Ramos (cell line): ENCODE data around the gene TRIO.
"Not testable (repeated sequence)": the region's sequence is repeated elsewhere in the genome, so short reads cannot be mapped to it uniquely, and the experiment has no call there.

ENCODE experiments used
- in situ Hi-C: fragments of 300-500 bp; cut with MboI; formaldehyde crosslinking; loops from one replicate; pipeline ENCODE4 v1.14.3; 2022; ENCODE audit warnings: low sequenced_read_pairs; ENCODE audit not compliant: unreplicated experiment

TRIO gene

DNA sequence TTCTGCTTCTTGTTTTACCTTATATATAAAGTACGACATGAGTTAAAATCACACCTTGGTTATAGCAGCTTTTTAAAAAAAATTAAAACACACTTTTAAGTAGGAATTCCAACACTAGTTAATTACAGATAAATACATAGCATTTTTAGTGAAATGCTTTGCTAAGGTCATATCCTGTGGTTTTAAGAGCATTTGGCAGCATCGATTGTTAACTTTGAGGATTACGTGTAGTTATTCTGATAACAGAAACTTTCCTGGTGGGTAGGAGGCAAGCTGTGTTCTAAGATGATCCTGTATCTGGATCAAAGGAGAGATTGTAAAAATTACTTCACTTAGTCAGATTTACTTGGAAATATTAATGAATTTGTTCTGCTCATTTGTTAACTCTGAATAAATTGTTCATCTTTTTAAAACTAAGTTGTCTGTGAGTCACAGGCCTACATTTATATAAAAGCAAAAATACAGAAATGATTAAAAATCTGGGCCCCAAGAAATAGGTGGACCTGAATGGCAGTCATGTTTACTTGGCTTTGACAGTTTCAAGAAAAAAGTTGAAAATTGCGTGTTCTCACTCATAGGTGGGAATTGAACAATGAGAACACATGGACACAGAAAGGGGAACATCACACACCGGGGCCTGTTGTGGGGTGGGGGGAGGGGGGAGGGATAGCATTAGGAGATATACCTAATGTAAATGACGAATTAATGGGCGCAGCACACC, 58.3 kb downstream of the TRIO start:
- in situ Hi-C loops, result no loop called here

DNA sequence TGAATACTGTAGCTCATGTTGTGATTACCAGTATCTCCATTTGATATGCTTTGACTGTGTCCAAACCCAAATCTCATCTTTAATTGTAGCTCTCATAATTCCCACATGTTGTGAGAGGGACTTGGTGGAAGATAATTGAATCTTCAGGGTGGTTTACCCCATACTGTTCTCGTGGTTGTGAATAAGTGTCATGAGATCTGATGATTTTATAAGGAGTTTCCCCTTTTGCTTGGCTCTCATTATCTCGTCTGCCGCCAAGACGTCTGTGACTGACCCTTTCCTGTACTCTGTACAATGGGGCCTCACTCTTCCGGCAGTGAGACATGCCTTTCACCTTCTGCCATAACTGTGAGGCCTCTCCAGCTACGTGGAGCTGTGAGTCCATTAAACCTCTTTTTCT, 59.3 kb downstream of the TRIO start:
- in situ Hi-C loops, result no loop called here

DNA sequence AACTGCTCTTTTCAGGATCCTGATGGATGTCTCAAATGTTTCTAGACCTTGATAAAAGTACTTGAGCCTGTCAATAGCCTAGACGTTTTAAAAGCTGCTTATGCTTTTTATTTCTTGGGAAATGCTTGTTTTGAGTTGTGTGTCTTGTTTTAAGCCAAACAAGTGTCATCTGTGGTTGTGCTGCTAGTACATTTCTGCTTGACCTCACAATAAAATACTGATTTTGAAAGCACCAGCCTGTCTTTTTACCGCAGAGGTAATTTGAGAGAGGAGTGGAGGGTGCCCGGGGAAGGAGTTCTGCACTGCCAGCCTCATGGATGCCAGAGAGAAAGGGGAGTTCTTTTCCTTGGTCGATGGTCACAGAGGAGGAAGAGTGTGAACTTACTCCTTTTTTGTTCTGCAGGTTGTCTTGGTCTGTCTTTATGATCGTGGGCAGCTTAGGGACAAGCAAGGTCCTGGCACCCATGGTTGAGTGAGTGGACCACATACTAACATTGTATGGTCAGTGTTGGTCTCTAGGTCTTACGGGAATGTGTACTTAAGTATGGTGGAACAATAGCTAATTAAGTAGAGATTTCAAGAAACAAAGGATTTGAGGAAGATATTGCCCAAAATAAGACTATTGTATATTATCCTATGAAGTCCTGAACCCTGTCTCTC, 61.0 kb downstream of the TRIO start:
- in situ Hi-C loops, result no loop called here

DNA sequence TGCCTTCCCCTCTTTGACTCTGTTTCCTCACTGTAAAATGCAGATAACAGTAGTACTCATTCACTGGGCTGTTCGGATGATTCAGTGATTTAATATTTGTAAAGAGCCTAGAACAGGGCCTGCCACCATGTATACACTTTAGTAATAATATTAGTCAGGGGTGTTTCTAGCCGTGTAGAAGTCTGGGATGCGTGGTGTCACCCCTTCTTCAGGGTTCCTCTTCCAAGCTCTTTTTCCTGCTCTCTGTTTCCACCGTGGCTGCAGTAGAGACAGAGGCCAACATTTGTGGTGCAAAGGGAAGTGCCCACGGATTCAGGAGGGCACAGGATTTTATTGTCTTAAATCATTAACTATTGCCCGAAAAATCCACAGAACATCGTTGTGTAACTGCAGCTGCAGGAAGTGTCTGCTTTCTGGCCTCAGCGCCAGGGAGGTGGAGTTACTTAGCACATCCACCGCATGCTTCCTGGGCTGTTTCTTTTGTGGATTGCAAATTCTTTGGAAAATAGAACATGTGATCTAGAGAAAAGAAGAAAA, 61.7 kb downstream of the TRIO start:
- in situ Hi-C loops, result no loop called here

DNA sequence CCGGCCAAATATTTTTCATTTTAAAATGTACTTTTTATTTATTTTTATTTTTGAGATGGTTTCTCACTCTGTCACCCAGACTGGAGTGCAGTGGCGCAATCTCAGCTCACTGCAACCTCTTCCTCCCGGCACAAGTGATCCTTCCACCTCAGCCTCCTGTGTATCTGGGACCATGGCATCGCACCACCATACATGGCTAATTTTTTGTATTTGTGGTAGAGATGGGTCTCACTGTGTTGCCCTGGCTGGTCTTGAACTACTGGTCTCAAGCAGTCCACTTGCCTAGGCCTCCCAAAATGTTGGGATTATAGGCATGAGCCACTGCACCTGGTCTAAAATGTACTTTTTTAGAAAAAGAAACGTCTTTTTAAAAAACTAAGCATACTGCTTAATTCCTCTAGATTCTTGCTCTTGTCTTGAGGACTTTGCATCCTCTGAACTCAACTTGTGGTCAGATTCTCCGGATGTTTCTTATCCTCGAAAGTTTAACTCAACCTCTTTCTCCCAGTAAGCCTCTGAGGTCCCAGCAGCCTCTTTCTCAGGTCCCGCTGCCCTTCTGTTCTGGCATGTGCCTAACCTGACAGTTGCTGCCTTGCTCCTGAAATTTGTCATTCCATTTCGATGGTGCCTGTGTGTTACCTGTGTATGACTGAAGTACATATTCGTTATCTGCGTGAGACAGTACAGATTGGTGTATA, 63.0 kb downstream of the TRIO start:
- in situ Hi-C loops, result no loop called here

DNA sequence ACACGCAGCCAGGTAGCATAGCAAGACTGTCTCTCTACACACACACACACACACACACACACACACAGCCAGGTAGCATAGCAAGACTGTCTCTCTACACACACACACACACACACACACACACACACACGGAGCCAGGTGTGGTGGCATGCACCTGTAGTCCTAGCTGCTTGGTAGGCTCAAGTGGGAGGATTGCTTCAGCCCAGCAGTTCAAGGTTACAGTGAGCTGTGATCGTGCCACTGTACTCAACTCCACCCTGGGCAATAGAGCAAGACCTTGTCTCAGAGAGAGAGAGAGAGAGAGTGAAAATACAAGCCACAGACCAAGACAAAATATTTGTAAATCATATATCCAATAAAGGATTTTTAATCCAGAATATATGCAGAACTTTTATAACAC, 64.3 kb downstream of the TRIO start:
- in situ Hi-C loops, result not testable (repeated sequence)

DNA sequence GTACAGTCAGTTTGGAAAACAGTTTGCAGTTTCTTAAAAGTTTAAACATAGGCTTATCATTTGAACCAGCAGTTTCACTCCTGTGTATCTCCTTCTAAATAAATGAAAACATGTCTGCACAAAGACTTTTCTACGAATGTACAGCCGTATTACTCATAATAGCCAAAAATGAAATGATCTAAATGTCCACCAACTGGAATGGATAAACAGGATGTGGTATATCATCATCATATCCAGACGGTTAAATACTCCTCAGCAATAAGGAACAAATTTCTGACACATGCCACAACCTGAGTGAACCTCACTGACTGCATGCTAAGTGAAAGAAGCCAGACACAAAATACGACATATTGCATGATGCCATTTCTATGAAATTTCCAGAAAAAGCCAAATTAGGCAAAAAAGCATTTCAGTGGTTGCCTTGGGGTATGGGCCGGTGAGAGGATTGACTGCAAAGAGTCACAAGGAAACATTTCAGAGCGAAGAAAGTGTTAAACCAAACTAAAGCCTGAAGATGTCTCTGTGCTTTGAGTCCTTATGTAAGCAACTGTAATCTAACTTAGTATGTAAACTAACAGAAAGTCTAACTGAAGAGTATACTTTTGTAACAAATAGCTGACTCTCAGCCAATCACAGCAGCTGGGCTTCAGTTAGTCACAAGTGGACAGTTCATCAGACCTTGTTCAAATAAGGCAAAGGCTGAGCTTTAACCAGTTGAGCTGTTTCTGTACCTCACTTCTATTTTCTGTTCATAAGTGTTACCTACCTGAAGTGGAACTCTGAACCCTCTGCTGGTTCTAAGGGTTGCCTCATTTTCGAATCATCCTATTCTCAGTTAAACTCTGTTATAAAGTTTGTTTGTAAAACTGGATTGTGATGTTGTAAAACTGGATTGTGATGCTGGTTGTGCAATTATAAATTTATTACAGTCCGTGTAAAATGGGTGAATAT, 65.2 kb downstream of the TRIO start:
- in situ Hi-C loops, result no loop called here

DNA sequence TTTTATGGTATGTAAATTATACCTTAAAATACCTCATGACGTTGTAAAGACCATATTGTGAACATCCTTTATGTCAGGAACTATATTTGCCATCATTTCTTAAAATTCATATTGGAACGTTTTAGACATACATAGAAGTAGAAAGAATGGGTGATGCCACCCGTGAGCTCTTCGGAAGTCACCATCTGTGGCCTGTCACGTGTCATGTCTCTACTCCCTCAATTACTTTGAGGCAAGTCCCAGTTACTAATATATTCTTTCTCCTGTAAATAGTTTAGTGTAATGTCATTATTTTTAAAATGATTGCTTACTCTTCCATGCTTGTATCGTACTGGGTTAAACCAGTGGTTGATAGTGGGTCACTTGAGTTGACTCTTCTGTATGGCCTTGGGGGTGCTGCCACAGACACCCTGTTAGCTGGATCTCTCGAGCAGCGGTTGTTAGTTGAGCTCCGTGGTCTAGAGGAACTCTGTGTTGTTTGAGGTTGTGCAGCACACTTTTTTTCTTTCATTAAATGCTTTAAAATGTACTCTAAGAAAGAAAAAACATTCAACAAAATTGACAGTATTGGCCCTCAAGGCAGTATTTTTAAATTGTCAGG, 66.2 kb downstream of the TRIO start:
- in situ Hi-C loops, result no loop called here

DNA sequence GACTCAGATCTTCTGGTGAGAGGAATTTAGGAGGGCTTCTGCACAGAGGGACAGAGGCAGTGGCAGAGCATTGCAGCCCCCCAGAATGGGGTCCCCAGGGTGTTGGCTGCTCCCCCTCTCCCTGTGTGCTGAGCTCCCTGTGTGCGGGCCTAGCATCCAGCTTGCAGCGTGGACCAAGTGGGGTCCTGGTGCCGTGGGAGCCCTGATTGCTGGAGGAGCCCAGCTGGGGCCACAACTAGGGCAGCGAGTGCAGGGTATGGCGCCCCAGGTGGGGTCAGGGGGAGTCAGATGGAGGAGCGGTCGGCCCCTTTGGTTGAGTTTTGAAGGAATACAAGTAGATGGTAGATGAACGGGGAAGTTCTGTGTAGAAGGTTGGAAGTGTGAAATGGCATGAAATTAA, 66.7 kb downstream of the TRIO start:
- in situ Hi-C loops, result no loop called here

DNA sequence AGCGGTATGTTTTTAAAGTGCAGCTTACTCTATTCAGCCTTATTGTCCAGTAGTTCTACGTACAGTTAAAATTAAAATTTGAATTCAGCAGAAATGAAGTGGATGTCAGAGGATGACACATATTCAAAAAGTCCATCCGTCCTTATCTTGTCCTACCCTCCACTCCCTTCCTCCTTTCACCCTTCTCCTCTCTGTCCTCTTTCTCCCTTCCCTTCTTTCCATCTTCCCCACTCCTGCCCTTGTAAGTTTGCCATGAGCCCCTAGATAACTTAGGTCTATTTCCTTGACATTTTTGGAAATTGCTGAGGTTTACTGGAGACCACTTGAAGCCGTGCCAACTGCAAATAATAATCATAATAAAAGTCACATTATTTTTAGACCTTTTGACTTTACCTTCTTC, 67.6 kb downstream of the TRIO start:
- in situ Hi-C loops, result no loop called here

DNA sequence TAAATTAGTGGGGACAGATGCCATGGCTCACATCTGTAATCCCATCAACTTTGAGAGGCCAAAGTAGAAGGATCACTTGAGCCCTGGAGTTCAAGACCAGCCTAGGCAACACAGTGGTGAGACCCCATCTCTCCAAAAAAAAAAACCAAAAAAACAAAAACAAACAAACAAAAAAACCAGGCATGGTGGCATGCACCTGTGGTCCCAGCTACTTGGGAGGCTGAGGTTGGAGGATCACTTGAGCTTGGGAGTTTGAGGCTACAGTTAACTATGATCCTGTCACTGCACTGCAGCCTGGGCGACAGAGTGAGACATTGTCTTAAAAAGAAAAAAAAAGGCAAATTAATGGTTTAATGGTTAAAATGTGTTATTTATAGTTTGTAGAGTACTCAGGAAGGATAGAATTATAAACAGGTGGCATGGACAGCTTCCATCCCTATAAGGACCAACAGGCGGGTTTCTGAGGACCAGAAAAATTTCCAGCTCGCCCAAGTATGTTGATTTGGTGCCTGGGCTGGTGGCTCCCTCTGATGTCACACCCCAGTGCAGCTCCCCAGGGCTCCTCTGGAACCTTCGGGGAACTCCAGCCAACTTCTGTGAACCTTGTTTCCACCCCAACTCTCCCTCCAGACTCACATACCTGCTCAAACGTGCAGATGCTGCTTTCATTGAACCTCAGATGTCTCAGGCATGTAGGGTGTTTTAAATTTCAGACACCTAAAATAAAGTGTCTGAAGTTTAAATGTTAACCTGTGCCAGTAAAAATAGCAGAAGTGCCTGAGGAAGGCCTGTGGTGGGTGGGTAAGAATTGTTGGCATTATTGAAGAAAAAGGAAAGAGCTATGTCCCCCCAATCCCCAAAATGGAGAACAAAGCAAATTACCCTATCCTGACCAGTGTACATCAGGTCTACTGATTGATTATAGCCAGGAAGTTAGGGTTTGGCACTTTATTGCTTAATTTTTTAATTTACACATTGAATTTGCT, 69.0 kb downstream of the TRIO start:
- in situ Hi-C loops, result no loop called here

DNA sequence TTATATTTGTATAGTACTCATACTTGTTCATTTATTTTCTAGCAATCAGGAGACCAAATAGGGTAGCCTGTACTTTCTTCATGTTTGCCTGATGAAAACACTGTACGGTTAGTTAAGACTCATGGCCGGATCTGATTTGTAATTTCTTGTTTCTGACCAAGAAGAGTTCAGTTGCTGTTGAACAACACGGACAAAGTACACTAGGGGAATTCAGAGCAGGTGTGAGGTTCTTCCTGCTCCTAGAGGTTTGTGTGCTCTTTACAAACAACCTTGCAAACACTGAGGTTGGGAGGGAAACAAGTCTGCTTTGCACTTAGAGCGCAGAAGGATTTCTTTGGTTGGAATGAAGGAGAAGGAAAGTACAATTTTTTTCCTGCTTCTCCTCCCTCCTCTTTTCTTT, 69.7 kb downstream of the TRIO start:
- in situ Hi-C loops, result no loop called here

DNA sequence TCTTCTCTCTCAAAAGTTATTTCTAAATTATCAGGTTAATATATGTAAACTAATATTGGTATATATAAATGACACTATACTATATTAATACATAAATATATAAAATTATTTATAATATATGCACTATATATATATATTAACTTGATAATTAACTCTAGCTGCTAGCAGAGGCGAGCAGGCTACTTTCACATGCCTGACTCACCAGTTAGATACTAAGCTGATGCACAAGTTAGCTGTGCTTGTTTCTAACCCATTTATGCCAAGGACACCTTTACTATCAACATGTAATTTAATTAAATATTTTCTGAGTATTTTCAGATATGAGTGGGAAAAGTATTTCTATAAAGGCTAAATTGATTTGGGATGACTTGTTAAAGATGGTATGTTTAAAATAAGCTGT, 70.1 kb downstream of the TRIO start:
- in situ Hi-C loops, result no loop called here

DNA sequence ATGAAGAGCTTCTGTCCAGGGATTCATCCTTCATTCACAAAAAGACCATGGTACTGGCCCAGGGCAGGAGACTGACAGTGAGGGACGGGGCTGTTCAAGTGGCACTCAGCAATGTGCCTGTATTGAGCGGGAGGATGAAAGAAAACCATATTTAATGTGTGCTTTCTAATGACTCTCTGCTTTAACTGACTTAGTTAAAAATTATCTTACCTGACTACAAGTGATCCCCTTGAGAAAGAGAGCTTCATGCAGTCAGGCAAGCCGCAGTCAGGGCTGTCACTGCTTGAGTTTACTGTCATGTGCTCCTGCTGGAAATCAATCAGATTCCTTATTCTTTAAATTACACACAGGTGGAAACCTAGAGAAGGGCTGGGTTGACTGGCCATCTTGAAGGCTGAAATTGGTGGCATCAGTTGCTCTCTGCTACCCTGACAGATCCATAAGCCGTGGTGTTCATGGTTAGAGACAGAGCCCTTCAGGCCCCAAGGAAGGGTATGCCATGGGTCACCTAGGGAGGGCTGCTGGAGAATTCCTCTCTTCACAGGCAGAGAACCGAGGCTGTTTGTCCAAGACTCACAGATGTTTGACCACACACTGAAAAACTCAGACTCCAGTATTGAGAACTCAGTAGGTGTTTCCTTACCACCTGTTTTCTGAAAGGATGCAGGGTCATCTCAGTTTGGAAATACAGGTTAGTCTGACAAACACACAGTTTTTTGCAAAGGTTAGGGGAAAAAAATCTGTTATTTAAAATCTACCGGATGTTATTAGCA, 70.9 kb downstream of the TRIO start:
- in situ Hi-C loops, result no loop called here

DNA sequence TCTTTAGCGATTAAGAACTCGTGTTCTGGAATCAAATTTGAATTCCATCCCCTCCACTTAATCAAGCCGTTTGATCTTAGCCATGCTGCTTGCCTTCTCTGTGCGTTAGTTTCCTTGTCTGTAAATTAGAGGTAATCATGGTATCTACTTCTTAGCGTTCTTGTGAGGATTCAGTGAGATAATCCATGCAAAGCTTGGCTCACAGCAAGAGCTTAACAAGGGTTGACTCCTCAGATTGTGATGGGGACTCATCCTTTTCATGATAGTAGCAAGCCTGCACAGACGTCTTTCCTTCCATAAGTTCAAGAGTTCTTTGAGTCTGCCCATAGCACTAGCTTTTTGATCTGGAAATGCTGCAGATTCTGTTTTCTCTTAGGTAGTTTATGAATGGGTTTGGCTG, 72.8 kb downstream of the TRIO start:
- in situ Hi-C loops, result no loop called here

DNA sequence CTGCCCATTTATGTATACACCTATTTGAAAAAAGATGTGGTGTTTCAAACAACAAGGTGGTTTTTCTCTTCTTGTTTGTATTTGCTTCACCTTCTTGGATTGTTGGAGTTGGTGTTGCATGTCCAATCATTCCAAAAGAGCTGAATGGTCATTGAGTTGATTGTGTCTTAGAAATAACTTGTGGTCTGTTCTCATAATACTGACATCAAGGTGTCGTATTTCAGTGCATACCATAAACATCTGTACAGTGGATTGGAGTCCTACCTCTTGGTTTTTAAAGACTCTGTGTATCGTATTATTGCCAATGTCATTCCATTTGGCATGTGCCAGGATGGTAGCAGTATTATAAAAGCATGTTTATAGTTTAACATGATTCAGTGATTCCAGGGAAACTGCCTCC, 73.2 kb downstream of the TRIO start:
- in situ Hi-C loops, result no loop called here

DNA sequence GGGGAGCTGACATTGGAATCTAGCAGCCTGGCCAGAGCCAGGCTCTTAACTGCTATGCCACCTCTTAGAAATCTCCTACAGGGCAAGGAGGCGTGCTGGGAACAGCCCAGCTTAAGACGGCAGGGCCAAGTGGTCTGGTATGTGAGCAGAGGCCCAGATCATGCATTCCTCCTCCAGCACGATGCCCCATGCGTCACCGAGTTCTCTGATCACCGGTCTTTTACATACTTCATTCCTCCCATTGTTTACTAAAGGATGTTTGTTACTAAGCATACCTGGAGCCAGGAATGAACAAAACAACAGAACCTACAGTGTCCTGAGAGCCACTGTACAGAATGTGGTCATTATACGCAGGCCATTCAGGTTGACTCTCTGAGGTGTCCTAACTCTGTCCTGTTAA, 73.8 kb downstream of the TRIO start:
- in situ Hi-C loops, result no loop called here

DNA sequence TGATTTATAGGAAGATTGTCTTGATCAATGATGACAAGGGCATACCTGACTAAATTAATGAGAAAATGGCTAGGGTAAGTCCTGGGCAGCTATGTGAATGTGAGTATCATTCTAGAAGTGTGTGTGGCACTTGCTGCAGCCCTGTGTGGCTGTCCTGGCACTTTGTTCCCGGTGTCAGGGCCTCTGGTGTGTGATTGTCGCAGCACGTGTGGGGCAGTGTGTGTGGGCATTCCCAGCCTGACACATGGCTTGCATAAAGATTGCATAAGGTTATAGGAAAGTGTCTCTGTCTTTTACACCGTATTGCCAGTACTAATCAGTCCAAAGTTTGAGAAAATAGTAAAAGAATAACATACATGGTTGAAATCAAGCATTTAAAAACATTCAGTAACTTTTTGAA, 74.4 kb downstream of the TRIO start:
- in situ Hi-C loops, result no loop called here
